Neural cell (in vitro differentiated cells): ENCODE measurements around the gene SYT17. TPM values are rescaled to one million over a fixed set of nuclear protein-coding genes. Genes with fewer than 3 reads are reported as not detected.

Source experiments
- H2AFZ ChIP-seq: fragments of 200-600, 300-800 bp; sonication (generic), shearing (Covaris generic); 2 replicates; pipeline ENCODE4 v1.6.0; 2014; ENCODE audit warnings: low read depth, mild to moderate bottlenecking, antibody characterized with exemption, low read length, moderate library complexity
- H3F3A ChIP-seq: fragments of 200-600 bp; shearing (Covaris generic); 2 replicates; pipeline ENCODE4 v1.6.1; 2016; ENCODE audit warnings: mild to moderate bottlenecking, moderate library complexity, mixed read lengths, antibody characterized with exemption, low read length; ENCODE audit not compliant: insufficient read depth, poor library complexity, severe bottlenecking
- H3K27ac ChIP-seq: fragments of 200-600, 300-800 bp; sonication (generic), shearing (Covaris generic); 2 replicates; pipeline ENCODE4 v1.5.1; 2014; ENCODE audit warnings: mild to moderate bottlenecking, low read length, moderate library complexity
- H3K27me3 ChIP-seq: fragments of 300-800, 200-600 bp; sonication (generic), shearing (Covaris generic); 2 replicates; pipeline ENCODE4 v1.6.0; 2014; ENCODE audit warnings: mild to moderate bottlenecking, low read depth, low read length, moderate library complexity; ENCODE audit not compliant: insufficient read depth
- H3K36me3 ChIP-seq: fragments of 300-800, 200-600 bp; sonication (generic), shearing (Covaris generic); 2 replicates; pipeline ENCODE4 v1.5.1; 2014; ENCODE audit warnings: mild to moderate bottlenecking, antibody characterized with exemption, low read length, moderate library complexity; ENCODE audit not compliant: insufficient read depth
- H3K4me2 ChIP-seq: fragments of 300-800, 200-600 bp; sonication (generic), shearing (Covaris generic); 2 replicates; pipeline ENCODE4 v1.6.0; 2014; ENCODE audit warnings: mild to moderate bottlenecking, low read length
- H3K4me3 ChIP-seq: fragments of 300-800, 200-600 bp; sonication (generic), shearing (Covaris generic); 2 replicates; pipeline ENCODE4 v1.5.1; 2014; ENCODE audit warnings: mild to moderate bottlenecking, low read length, moderate library complexity
- H3K79me2 ChIP-seq: fragments of 200-600 bp; shearing (Covaris generic); replicated peaks from 2 replicates; pipeline ENCODE4 v1.6.0; 2014; ENCODE audit warnings: mild to moderate bottlenecking, low read length, moderate library complexity; ENCODE audit not compliant: insufficient read depth
- H3K9ac ChIP-seq: fragments of 300-800, 200-600 bp; sonication (generic), shearing (Covaris generic); 2 replicates; pipeline ENCODE4 v1.6.1; 2016; ENCODE audit warnings: mild to moderate bottlenecking, low read length, mixed read lengths
- H3K9me2 ChIP-seq: fragments of 200-600 bp; shearing (Covaris generic); 2 replicates; pipeline ENCODE4 v1.6.1; 2016; ENCODE audit warnings: mild to moderate bottlenecking, low read length, mixed read lengths; ENCODE audit not compliant: insufficient read depth
- H3K9me3 ChIP-seq: fragments of 200-600, 300-800 bp; sonication (generic), shearing (Covaris generic); 2 replicates; pipeline ENCODE4 v1.6.1; 2016; ENCODE audit warnings: mild to moderate bottlenecking, mixed run types, low read length, moderate library complexity, mixed read lengths
- H4K20me1 ChIP-seq: fragments of 200-600 bp; shearing (Covaris generic); 2 replicates; pipeline ENCODE4 v1.6.1; 2016; ENCODE audit warnings: mild to moderate bottlenecking, mixed run types; ENCODE audit not compliant: insufficient read depth
- EP300 ChIP-seq: fragments of 450-650 bp; conservative IDR thresholded peaks from 2 replicates; pipeline ENCODE4 v1.6.1; 2014; ENCODE audit warnings: antibody characterized with exemption, mild to moderate bottlenecking, moderate library complexity; ENCODE audit not compliant: poor library complexity, severe bottlenecking
- EZH2 ChIP-seq: fragments of 200-600, 300-800 bp; shearing (Covaris generic), sonication (generic); IDR thresholded peaks from 2 replicates; pipeline ENCODE4 v1.6.1; 2014; ENCODE audit warnings: antibody characterized with exemption, low read length, borderline replicate concordance, mild to moderate bottlenecking; ENCODE audit not compliant: insufficient read depth, poor library complexity, severe bottlenecking
- MXI1 ChIP-seq: fragments of 450-650 bp; conservative IDR thresholded peaks from 2 replicates; pipeline ENCODE4 v1.6.1; 2014; ENCODE audit warnings: antibody characterized with exemption, mild to moderate bottlenecking; ENCODE audit not compliant: poor library complexity, severe bottlenecking
- POLR2AphosphoS5 ChIP-seq: IDR thresholded peaks from 2 replicates; pipeline ENCODE4 v1.6.1; 2012
- RAD21 ChIP-seq: fragments of 450-650 bp; conservative IDR thresholded peaks from 2 replicates; pipeline ENCODE4 v1.6.1; 2014; ENCODE audit warnings: antibody characterized with exemption, mild to moderate bottlenecking, moderate library complexity
- SMC3 ChIP-seq: fragments of 450-650 bp; conservative IDR thresholded peaks from 2 replicates; pipeline ENCODE4 v1.6.1; 2014; ENCODE audit warnings: antibody characterized with exemption, mild to moderate bottlenecking, moderate library complexity; ENCODE audit not compliant: poor library complexity
- TAF1 ChIP-seq: IDR thresholded peaks from 2 replicates; pipeline ENCODE4 v1.6.1; 2012; ENCODE audit warnings: low read depth
- polyA plus RNA-seq: library from polyadenylated mRNA; depleted of rRNA; stranded (reverse); fragments of >200 nt; gene quantifications from 2 replicates; pipeline ENCODE4 v1.2.3, GENCODE V29; 2014
- TF ChIP-seq, protein P1 (sequence below): IDR thresholded peaks from 2 replicates; pipeline ENCODE4 v1.6.1; 2012; ENCODE audit warnings: borderline replicate concordance
- TF ChIP-seq, protein P2 (sequence below): fragments of 450-650 bp; IDR thresholded peaks from 2 replicates; pipeline ENCODE4 v1.5.1; 2014; ENCODE audit warnings: antibody characterized with exemption, mild to moderate bottlenecking, moderate library complexity; ENCODE audit not compliant: poor library complexity, severe bottlenecking

SYT17 gene
- polyA plus RNA-seq, 1 donor from 2014 or later: 3.0 TPM

DNA sequence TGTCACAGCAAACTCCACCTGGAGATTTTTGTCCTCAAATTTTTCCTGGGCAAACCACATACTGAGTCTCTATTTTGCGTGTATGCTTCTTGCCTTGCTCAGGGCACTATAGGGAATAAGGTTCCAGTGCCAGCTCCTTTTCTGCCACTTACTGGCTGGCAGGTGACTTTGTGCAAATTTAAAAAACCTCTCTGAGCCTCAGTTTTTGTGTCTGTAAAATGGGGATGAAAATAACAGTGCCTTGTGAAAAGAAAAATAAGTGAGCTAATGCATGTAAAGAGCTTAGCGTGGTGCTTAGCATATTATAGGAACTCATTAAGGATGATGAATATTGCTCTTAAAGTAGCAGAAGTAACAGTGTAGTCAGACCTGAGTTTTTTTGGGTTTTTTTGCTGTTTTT, 137.4 kb downstream of the SYT17 start:
- H2AFZ ChIP-seq: no peak overlapping the region
- H3K9me3 ChIP-seq: no peaks in the 10 kb centered on the region
- H3K79me2 ChIP-seq: no peaks in the 10 kb centered on the region
- H3K9me2 ChIP-seq: no peaks in the 10 kb centered on the region
- no peaks in the 10 kb centered on the region for H3K36me3 ChIP-seq
- H3K4me3 ChIP-seq: no peak overlapping the region
- H3K27me3 ChIP-seq: no peaks in the 10 kb centered on the region
- H3K9ac ChIP-seq: no peak overlapping the region
- TF ChIP-seq SMC3 (no peak), RAD21 (no peak), MXI1 (no peak), POLR2AphosphoS5 (no peak), TAF1 (no peak), EP300 (no peak), EZH2 (no peak)
- TF ChIP-seq, protein P1, sequence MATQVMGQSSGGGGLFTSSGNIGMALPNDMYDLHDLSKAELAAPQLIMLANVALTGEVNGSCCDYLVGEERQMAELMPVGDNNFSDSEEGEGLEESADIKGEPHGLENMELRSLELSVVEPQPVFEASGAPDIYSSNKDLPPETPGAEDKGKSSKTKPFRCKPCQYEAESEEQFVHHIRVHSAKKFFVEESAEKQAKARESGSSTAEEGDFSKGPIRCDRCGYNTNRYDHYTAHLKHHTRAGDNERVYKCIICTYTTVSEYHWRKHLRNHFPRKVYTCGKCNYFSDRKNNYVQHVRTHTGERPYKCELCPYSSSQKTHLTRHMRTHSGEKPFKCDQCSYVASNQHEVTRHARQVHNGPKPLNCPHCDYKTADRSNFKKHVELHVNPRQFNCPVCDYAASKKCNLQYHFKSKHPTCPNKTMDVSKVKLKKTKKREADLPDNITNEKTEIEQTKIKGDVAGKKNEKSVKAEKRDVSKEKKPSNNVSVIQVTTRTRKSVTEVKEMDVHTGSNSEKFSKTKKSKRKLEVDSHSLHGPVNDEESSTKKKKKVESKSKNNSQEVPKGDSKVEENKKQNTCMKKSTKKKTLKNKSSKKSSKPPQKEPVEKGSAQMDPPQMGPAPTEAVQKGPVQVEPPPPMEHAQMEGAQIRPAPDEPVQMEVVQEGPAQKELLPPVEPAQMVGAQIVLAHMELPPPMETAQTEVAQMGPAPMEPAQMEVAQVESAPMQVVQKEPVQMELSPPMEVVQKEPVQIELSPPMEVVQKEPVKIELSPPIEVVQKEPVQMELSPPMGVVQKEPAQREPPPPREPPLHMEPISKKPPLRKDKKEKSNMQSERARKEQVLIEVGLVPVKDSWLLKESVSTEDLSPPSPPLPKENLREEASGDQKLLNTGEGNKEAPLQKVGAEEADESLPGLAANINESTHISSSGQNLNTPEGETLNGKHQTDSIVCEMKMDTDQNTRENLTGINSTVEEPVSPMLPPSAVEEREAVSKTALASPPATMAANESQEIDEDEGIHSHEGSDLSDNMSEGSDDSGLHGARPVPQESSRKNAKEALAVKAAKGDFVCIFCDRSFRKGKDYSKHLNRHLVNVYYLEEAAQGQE: no peak
- TF ChIP-seq, protein P2, sequence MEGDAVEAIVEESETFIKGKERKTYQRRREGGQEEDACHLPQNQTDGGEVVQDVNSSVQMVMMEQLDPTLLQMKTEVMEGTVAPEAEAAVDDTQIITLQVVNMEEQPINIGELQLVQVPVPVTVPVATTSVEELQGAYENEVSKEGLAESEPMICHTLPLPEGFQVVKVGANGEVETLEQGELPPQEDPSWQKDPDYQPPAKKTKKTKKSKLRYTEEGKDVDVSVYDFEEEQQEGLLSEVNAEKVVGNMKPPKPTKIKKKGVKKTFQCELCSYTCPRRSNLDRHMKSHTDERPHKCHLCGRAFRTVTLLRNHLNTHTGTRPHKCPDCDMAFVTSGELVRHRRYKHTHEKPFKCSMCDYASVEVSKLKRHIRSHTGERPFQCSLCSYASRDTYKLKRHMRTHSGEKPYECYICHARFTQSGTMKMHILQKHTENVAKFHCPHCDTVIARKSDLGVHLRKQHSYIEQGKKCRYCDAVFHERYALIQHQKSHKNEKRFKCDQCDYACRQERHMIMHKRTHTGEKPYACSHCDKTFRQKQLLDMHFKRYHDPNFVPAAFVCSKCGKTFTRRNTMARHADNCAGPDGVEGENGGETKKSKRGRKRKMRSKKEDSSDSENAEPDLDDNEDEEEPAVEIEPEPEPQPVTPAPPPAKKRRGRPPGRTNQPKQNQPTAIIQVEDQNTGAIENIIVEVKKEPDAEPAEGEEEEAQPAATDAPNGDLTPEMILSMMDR: no peak
- no peaks in the 10 kb centered on the region for H4K20me1 ChIP-seq
- H3K27ac ChIP-seq: no peak overlapping the region
- no peak overlapping the region for H3K4me2 ChIP-seq
- H3F3A ChIP-seq: no peaks in the 10 kb centered on the region

DNA sequence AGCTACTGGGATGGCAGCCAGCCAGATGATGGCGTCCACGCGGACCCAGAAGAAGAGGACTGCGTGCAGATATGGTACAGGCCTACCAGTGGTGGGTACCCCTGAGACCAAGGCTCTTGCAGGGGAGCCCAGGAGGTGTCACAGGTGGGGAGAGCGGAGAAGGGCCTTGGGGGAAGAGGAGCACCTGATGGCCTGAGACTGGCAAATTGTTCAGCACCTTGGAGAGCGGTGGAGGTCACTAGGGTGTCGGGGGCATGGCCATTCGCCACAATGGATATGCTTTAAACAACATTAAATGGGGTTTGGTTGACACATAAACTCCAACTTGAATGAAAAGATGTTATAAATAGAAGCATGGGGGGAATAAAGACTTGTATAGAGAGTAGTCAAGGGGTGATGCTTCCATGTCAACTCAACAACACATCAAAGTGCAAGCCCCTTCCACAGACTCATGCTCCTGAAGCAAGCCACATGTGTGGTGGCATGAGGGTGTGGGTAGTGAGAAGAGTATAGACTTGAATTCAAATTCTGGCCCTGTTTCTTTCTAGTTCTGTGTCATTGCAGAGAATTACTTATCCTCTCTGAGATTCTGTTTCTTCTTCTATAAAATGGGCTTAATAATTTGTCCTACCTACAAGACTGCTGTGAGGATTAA, 139.7 kb downstream of the SYT17 start:
- no peak overlapping the region for H2AFZ ChIP-seq
- no peaks in the 10 kb centered on the region for H3K36me3 ChIP-seq
- no peaks in the 10 kb centered on the region for H3K79me2 ChIP-seq
- H3K27me3 ChIP-seq: no peaks in the 10 kb centered on the region
- no peak overlapping the region for H3K27ac ChIP-seq
- no peaks in the 10 kb centered on the region for H3K9me3 ChIP-seq
- TF ChIP-seq, protein P2: no peak
- TF ChIP-seq TAF1: no peak
- TF ChIP-seq, protein P1: no peak
- TF ChIP-seq RAD21: no peak
- no peak for TF ChIP-seq MXI1
- no peak for TF ChIP-seq SMC3
- TF ChIP-seq EP300: no peak
- no peak for TF ChIP-seq POLR2AphosphoS5
- no peak for TF ChIP-seq EZH2
- H4K20me1 ChIP-seq: no peaks in the 10 kb centered on the region
- H3K4me2 ChIP-seq: no peak overlapping the region
- H3K9ac ChIP-seq: no peak overlapping the region
- H3K4me3 ChIP-seq: no peak overlapping the region
- no peaks in the 10 kb centered on the region for H3F3A ChIP-seq
- no peaks in the 10 kb centered on the region for H3K9me2 ChIP-seq
